H1 (cell line): ENCODE results near the gene RNF10. TPM values are rescaled to one million over a fixed set of nuclear protein-coding genes. Genes with fewer than 3 reads are reported as not detected.

Experiments used
- CTCF ChIA-PET: fragments of 300-600 bp; sonication (Branson Sonifier 250); formaldehyde crosslinking; loops from one replicate; lab custom pipeline; 2021; ENCODE audit not compliant: partially characterized antibody; lab: Charles Lee
- POLR2A ChIA-PET: fragments of 300-600 bp; sonication (Branson Sonifier 250); formaldehyde crosslinking; loops from one replicate; lab custom pipeline; 2021; ENCODE audit warnings: inconsistent platforms; ENCODE audit not compliant: partially characterized antibody; lab: Charles Lee
- DNase-seq, 2 experiments: peaks; one replicate each; pipeline versions ENCODE4 v3.0.0 to v3.0.0-alpha.2; 2010 to 2022; ENCODE audit warnings: low spot score in 2 of 2, low read depth in 1 of 2, mixed read lengths in 1 of 2
- FAIRE-seq: peaks from 2 replicates; lab custom pipeline; 2011; peaks lifted over from hg19 to GRCh38; lab: Jason Lieb, UNC
- H2AFZ ChIP-seq: 2 replicates; pipeline ENCODE4 v1.8.1; 2012; ENCODE audit warnings: low read length, inconsistent platforms
- H2AK5ac ChIP-seq: 2 replicates; pipeline ENCODE4 v1.6.1; 2013; ENCODE audit warnings: low read depth, low read length
- H2BK120ac ChIP-seq: replicated peaks from 2 replicates; pipeline ENCODE3; 2013; ENCODE audit warnings: low read depth, low read length, inconsistent platforms
- H2BK12ac ChIP-seq: 2 replicates; pipeline ENCODE4 v1.6.1; 2013; ENCODE audit warnings: low read depth, low read length
- H2BK15ac ChIP-seq: 2 replicates; pipeline ENCODE4 v1.6.1; 2013; ENCODE audit warnings: low read length
- H2BK20ac ChIP-seq: 2 replicates; pipeline ENCODE4 v1.6.1; 2013; ENCODE audit warnings: low read length
- H2BK5ac ChIP-seq: 2 replicates; pipeline ENCODE4 v1.6.1; 2013; ENCODE audit warnings: low read depth, low read length
- H3K14ac ChIP-seq: 2 replicates; pipeline ENCODE4 v1.6.1; 2013; ENCODE audit warnings: inconsistent platforms; ENCODE audit not compliant: insufficient read length
- H3K18ac ChIP-seq: 2 replicates; pipeline ENCODE4 v1.6.1; 2013; ENCODE audit warnings: low read length; ENCODE audit errors: extremely low read depth
- H3K23ac ChIP-seq: 2 replicates; pipeline ENCODE4 v1.6.1; 2013; ENCODE audit warnings: inconsistent platforms; ENCODE audit not compliant: insufficient read length
- H3K23me2 ChIP-seq: 2 replicates; pipeline ENCODE4 v1.6.1; 2013; ENCODE audit warnings: low read depth, low read length
- H3K27ac ChIP-seq: 2 replicates; pipeline ENCODE4 v1.6.1; 2011; ENCODE audit warnings: low read depth, low read length, inconsistent platforms
- H3K27me3 ChIP-seq, 4 experiments: replicated peaks in 1 of 4; 1 replicate in 1 of 4; 2 replicates in 3 of 4; pipeline versions ENCODE4 v1.6.1 to v1.8.1; 2011 to 2013; ENCODE audit warnings: low read length in 3 of 4, mild to moderate bottlenecking in 3 of 4, inconsistent platforms in 2 of 4, mixed read lengths in 2 of 4, moderate library complexity in 1 of 4; ENCODE audit not compliant: control insufficient read depth in 3 of 4, insufficient read depth in 3 of 4; ENCODE audit errors: extremely low read depth in 1 of 4
- H3K36me3 ChIP-seq, 4 experiments: 2 replicates each; pipeline versions ENCODE4 v1.6.1 to v1.8.1; 2011 to 2013; ENCODE audit warnings: mild to moderate bottlenecking in 4 of 4, low read length in 3 of 4, moderate library complexity in 2 of 4, control low read depth in 1 of 4, inconsistent platforms in 1 of 4; ENCODE audit not compliant: insufficient read depth in 4 of 4, control insufficient read depth in 2 of 4
- H3K4ac ChIP-seq: replicated peaks from 2 replicates; pipeline ENCODE3; 2013; ENCODE audit warnings: low read length, low read depth, mixed read lengths, inconsistent platforms; ENCODE audit not compliant: insufficient read length
- H3K4me1 ChIP-seq, 4 experiments: replicated peaks in 1 of 4; 1 replicate in 1 of 4; 2 replicates in 3 of 4; pipeline versions ENCODE4 v1.6.1 to v1.8.1; 2011 to 2013; ENCODE audit warnings: low read length in 3 of 4, inconsistent platforms in 2 of 4, mixed read lengths in 1 of 4; ENCODE audit not compliant: insufficient read depth in 4 of 4, control insufficient read depth in 3 of 4
- H3K4me2 ChIP-seq, 2 experiments: 2 replicates each; pipeline versions ENCODE4 v1.6.1 to v1.8.1; 2011 to 2013; ENCODE audit warnings: low read depth in 2 of 2, low read length in 2 of 2, control low read depth in 1 of 2, inconsistent platforms in 1 of 2, mild to moderate bottlenecking in 1 of 2; ENCODE audit not compliant: insufficient read depth in 1 of 2
- H3K4me3 ChIP-seq, 4 experiments: fragments of 200-600, 300-600 bp in 1 of 4; sonication (generic), shearing (Covaris generic), sonication (Bioruptor Twin) in 1 of 4; 2 replicates each; pipeline versions ENCODE4 v1.5.1 to v1.8.1; 2011 to 2016; ENCODE audit warnings: low read length in 4 of 4, low read depth in 3 of 4, control low read depth in 2 of 4, inconsistent platforms in 2 of 4, mild to moderate bottlenecking in 2 of 4, mixed read lengths in 1 of 4, moderate library complexity in 1 of 4; ENCODE audit not compliant: insufficient read depth in 2 of 4; ENCODE audit errors: extremely low read depth in 1 of 4
- H3K56ac ChIP-seq: replicated peaks from 2 replicates; pipeline ENCODE3; 2013; ENCODE audit warnings: low read depth, mild to moderate bottlenecking, mixed read lengths, low read length, inconsistent platforms; ENCODE audit not compliant: insufficient read length
- H3K79me1 ChIP-seq: 2 replicates; pipeline ENCODE4 v1.6.1; 2013; ENCODE audit warnings: low read depth, low read length, control low read depth
- H3K79me2 ChIP-seq, 2 experiments: 2 replicates each; pipeline versions ENCODE4 v1.6.1 to v1.8.1; 2012 to 2013; ENCODE audit warnings: low read length in 2 of 2, mild to moderate bottlenecking in 2 of 2, inconsistent platforms in 1 of 2; ENCODE audit not compliant: insufficient read depth in 2 of 2, control insufficient read depth in 1 of 2
- H3K9ac ChIP-seq, 4 experiments: replicated peaks in 1 of 4; 1 replicate in 1 of 4; 2 replicates in 3 of 4; pipeline versions ENCODE4 v1.6.1 to v1.8.1; 2011 to 2013; ENCODE audit warnings: low read depth in 3 of 4, low read length in 3 of 4, control low read depth in 2 of 4, mild to moderate bottlenecking in 2 of 4, moderate library complexity in 2 of 4, inconsistent platforms in 1 of 4; ENCODE audit errors: extremely low read depth in 1 of 4
- H3K9me3 ChIP-seq, 2 experiments: 2 replicates each; pipeline versions ENCODE4 v1.6.1 to v1.8.1; 2012 to 2013; ENCODE audit warnings: mild to moderate bottlenecking in 2 of 2, moderate library complexity in 2 of 2, control low read depth in 1 of 2, inconsistent platforms in 1 of 2, low read depth in 1 of 2, low read length in 1 of 2, mixed read lengths in 1 of 2; ENCODE audit not compliant: insufficient read depth in 2 of 2
- H4K20me1 ChIP-seq, 2 experiments: replicated peaks in 1 of 2; 2 replicates each; pipeline versions ENCODE3 to v1.8.1; 2011 to 2013; ENCODE audit warnings: inconsistent platforms in 2 of 2, low read length in 2 of 2, mild to moderate bottlenecking in 1 of 2; ENCODE audit not compliant: insufficient read depth in 2 of 2, control insufficient read depth in 1 of 2
- H4K5ac ChIP-seq: 2 replicates; pipeline ENCODE4 v1.6.1; 2013; ENCODE audit warnings: low read length, low read depth, mixed read lengths, inconsistent platforms; ENCODE audit not compliant: insufficient read length
- H4K8ac ChIP-seq: 2 replicates; pipeline ENCODE4 v1.8.0; 2013; ENCODE audit warnings: mild to moderate bottlenecking, moderate library complexity, low read length, inconsistent platforms; ENCODE audit not compliant: insufficient read depth; ENCODE audit errors: extremely low read depth
- H4K91ac ChIP-seq: replicated peaks from 2 replicates; pipeline ENCODE3; 2013; ENCODE audit warnings: low read length, mixed read lengths, inconsistent platforms; ENCODE audit not compliant: insufficient read length
- BCL11A ChIP-seq, 2 experiments: IDR thresholded peaks; one replicate each; pipeline ENCODE4 v1.6.1; 2011; ENCODE audit warnings: low read depth in 2 of 2, low read length in 2 of 2, mild to moderate bottlenecking in 2 of 2
- CREB1 ChIP-seq: IDR thresholded peaks from 2 replicates; pipeline ENCODE4 v1.6.1; 2012; ENCODE audit warnings: inconsistent platforms
- EP300 ChIP-seq, 2 experiments: IDR thresholded peaks; 1 replicate in 1 of 2; 2 replicates in 1 of 2; pipeline ENCODE4 v1.6.1; 2011 to 2012; ENCODE audit warnings: low read depth in 2 of 2, low read length in 2 of 2, mild to moderate bottlenecking in 2 of 2, borderline replicate concordance in 1 of 2, inconsistent platforms in 1 of 2, moderate library complexity in 1 of 2
- FOSL1 ChIP-seq: IDR thresholded peaks from 2 replicates; pipeline ENCODE4 v1.6.1; 2011; ENCODE audit warnings: mild to moderate bottlenecking, low read depth, low read length, moderate library complexity; ENCODE audit not compliant: insufficient read depth
- PHF8 ChIP-seq: fragments of 200-600 bp; sonication (generic); conservative IDR thresholded peaks from 2 replicates; pipeline ENCODE4 v1.7.1; 2012; ENCODE audit warnings: low read depth, mild to moderate bottlenecking, inconsistent platforms, low read length, moderate library complexity
- POU5F1 ChIP-seq: IDR thresholded peaks from 2 replicates; pipeline ENCODE4 v1.6.1; 2011; ENCODE audit warnings: low read depth, mild to moderate bottlenecking, low read length, moderate library complexity
- RFX5 ChIP-seq: IDR thresholded peaks from 2 replicates; pipeline ENCODE4 v1.6.1; 2011; ENCODE audit warnings: low read depth, low read length, improper control_type of control experiment, borderline replicate concordance
- SP4 ChIP-seq: IDR thresholded peaks from 2 replicates; pipeline ENCODE4 v1.6.1; 2012; ENCODE audit warnings: low read length, inconsistent platforms
- SUZ12 ChIP-seq: fragments of 200-600 bp; sonication (generic); IDR thresholded peaks from 2 replicates; pipeline ENCODE4 v1.6.1; 2012; ENCODE audit warnings: mild to moderate bottlenecking, inconsistent platforms, low read length, moderate library complexity, mixed read lengths
- TAF1 ChIP-seq: IDR thresholded peaks from 2 replicates; pipeline ENCODE4 v1.6.1; 2011; ENCODE audit warnings: mild to moderate bottlenecking, low read depth, low read length
- TBP ChIP-seq: IDR thresholded peaks from 2 replicates; pipeline ENCODE4 v1.6.1; 2011; ENCODE audit warnings: low read depth, low read length, improper control_type of control experiment
- TEAD4 ChIP-seq: IDR thresholded peaks from 2 replicates; pipeline ENCODE4 v1.6.1; 2012; ENCODE audit warnings: low read depth, low read length, inconsistent platforms, mixed read lengths
- YY1 ChIP-seq: IDR thresholded peaks from 2 replicates; pipeline ENCODE4 v1.6.1; 2011; ENCODE audit warnings: low read depth, mild to moderate bottlenecking, low read length
- WGBS, 2 experiments: shearing (Covaris generic) in 1 of 2; methylation state at CpG; one replicate each; pipeline versions ENCODE4 v1.1.6 to v1.1.7; 2013 to 2015; ENCODE audit warnings: low lambda C conversion rate in 2 of 2, mixed read lengths in 2 of 2, inconsistent platforms in 1 of 2, low coverage in 1 of 2, missing lambda C conversion rate in 1 of 2; ENCODE audit not compliant: insufficient replicate concordance in 2 of 2, insufficient coverage in 1 of 2, insufficient read length in 1 of 2; ENCODE audit errors: extremely low coverage in 1 of 2, missing lambda C conversion rate in 1 of 2; 5-methylcytosine and 5-hydroxymethylcytosine counted together
- polyA plus RNA-seq, 7 experiments: library from polyadenylated mRNA; depleted of rRNA in 3 of 7; stranded (reverse) in 5 of 7; unstranded in 2 of 7; fragments of >200 nt in 5 of 7; fragments of 200-250 nt in 2 of 7; gene quantifications; 1 replicate in 5 of 7; 2 replicates in 1 of 7; 4 replicates in 1 of 7; pipeline versions ENCODE4 v1.2.1 to v1.2.3, GENCODE V29; 2011 to 2013; ENCODE audit warnings: missing spikeins in 2 of 7, mixed read lengths in 2 of 7
- total RNA-seq: library from RNA; stranded (reverse); fragmentation: NEBNext Ultra II Directional; extraction: Animal tissue kit (Norgen Biotek cat#: 25700); gene quantifications from 2 replicates; pipeline ENCODE4 v1.2.1, GENCODE V29; 2021
- TF ChIP-seq, protein P1 (sequence below): IDR thresholded peaks from 2 replicates; pipeline ENCODE4 v1.6.1; 2012; ENCODE audit warnings: low read length, inconsistent platforms

Gene RNF10
- total and polyA plus RNA-seq, 2 of the 8 experiments (the other 6 are each of a cell fraction or from before 2014, with no cell fraction given) = 71.6 to 171 TPM

DNA sequence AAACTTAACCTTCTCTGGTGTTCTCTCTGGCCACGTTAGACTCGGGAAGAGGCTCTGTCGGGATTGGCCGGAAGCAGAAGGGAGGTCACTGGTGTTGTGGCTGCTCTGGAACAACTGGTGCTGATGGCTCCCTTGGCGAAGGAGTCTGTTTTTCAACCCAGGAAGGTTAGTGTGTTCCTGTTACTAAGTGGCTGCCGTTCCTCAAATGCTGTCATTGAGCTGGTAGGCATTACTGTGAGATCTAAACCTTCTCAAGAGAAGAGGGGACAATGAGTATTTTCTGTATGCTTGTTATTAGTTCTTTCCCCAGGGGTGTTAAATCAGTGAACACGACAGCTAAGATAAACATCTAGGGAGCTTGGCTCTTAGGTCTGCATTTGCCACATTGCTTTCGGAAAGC is 28.8 kb downstream of the RNF10 start:
- Histone ChIP-seq H2BK120ac (no peak overlapping the region), H2AFZ (no peak overlapping the region), H3K27ac (no peak overlapping the region), H3K79me2 (no peaks in the 10 kb centered on the region; a peak in 1 of 4 replicates), H3K27me3 (no peaks in the 10 kb centered on the region), H3K4me2 (no peak overlapping the region), H3K56ac (no peak overlapping the region), H2AK5ac (no peak overlapping the region), H3K14ac (no peak overlapping the region), H2BK15ac (no peak overlapping the region), H2BK20ac (no peak overlapping the region), H3K9me3 (no peaks in the 10 kb centered on the region), H2BK12ac (no peak overlapping the region), H3K4ac (no peak overlapping the region), H3K23ac (no peak overlapping the region), H3K9ac (no peak overlapping the region), H3K36me3 (peaks cover 41 to 79% (median 63%) of the 10 kb centered on the region in 4 experiments), H3K79me1 (no peaks in the 10 kb centered on the region), H3K4me3 (no peak overlapping the region), H2BK5ac (no peak overlapping the region), H3K23me2 (no peaks in the 10 kb centered on the region), H4K5ac (no peak overlapping the region), H4K20me1 (peaks cover 7 to 11% of the 10 kb centered on the region in 2 experiments)
- CTCF ChIA-PET = interaction anchor here (1.0 kb wide), 2 partner anchors 12 to 17 kb away, joined by 3 read pairs; no protein-coding TSS in a partner anchor
- FAIRE-seq (no peak), DNase-seq (no peak)
- TF ChIP-seq YY1 (no peak), SP4 (no peak), EP300 (IDR thresholded peaks at IDR 0.05; ENCODE audit: borderline replicate concordance in 1 of 2, low read depth in 2 of 2, low read length in 2 of 2) (no peak), TAF1 (no peak), PHF8 (no peak), FOSL1 (no peak), CREB1 (no peak), TEAD4 (no peak), TBP (no peak), SUZ12 (no peak), RFX5 (no peak), POU5F1 (no peak), BCL11A (IDR thresholded peaks at IDR 0.05; ENCODE audit: low read depth in 2 of 2, low read length in 2 of 2) (no peak)
- TF ChIP-seq, protein P1, sequence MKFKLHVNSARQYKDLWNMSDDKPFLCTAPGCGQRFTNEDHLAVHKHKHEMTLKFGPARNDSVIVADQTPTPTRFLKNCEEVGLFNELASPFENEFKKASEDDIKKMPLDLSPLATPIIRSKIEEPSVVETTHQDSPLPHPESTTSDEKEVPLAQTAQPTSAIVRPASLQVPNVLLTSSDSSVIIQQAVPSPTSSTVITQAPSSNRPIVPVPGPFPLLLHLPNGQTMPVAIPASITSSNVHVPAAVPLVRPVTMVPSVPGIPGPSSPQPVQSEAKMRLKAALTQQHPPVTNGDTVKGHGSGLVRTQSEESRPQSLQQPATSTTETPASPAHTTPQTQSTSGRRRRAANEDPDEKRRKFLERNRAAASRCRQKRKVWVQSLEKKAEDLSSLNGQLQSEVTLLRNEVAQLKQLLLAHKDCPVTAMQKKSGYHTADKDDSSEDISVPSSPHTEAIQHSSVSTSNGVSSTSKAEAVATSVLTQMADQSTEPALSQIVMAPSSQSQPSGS = no peak
- TF ChIP-seq, all 59 proteins: peak for 0
- no peak overlapping the region for H4K91ac ChIP-seq
- no peaks in the 10 kb centered on the region for H3K4me1 ChIP-seq
- H3K18ac ChIP-seq = no peak overlapping the region
- 96% methylated on average over 8 of the region's 8 CpGs; no CpG with 5 or more reads in 1 of the 2 experiments for WGBS, 2 experiments
- H4K8ac ChIP-seq = no peak overlapping the region
- POLR2A ChIA-PET = no interaction called here
